PC-9 (cell line): ENCODE results near the gene ERAP2.

Source experiments
- EZH2 ChIP-seq: fragments of 200-600 bp; sonication (generic); IDR thresholded peaks from 2 replicates; pipeline ENCODE4 v1.8.0; 2017; ENCODE audit warnings: antibody characterized with exemption, low read depth
- TF ChIP-seq, protein P1 (sequence below): fragments of 200-600 bp; sonication (generic); conservative IDR thresholded peaks from 2 replicates; pipeline ENCODE4 v1.6.1; 2017; ENCODE audit warnings: mixed run types, antibody characterized with exemption, mild to moderate bottlenecking, moderate library complexity

- TF ChIP-seq, protein P1, sequence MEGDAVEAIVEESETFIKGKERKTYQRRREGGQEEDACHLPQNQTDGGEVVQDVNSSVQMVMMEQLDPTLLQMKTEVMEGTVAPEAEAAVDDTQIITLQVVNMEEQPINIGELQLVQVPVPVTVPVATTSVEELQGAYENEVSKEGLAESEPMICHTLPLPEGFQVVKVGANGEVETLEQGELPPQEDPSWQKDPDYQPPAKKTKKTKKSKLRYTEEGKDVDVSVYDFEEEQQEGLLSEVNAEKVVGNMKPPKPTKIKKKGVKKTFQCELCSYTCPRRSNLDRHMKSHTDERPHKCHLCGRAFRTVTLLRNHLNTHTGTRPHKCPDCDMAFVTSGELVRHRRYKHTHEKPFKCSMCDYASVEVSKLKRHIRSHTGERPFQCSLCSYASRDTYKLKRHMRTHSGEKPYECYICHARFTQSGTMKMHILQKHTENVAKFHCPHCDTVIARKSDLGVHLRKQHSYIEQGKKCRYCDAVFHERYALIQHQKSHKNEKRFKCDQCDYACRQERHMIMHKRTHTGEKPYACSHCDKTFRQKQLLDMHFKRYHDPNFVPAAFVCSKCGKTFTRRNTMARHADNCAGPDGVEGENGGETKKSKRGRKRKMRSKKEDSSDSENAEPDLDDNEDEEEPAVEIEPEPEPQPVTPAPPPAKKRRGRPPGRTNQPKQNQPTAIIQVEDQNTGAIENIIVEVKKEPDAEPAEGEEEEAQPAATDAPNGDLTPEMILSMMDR = no peak
- TF ChIP-seq EZH2 = no peak
Measured at GRCh38 chr5:96839071-96839592, 37.2 kb upstream of the ERAP2 start.
